CD4-positive, alpha-beta T cell treated with Interleukin-15 for 1 hour (primary cell): ENCODE data around the gene NCMAP.
A peak's percentile ranks its signal among the peaks of the same experiment; 100 is the strongest.
"Not testable (repeated sequence)": the region's sequence is repeated elsewhere in the genome, so short reads cannot be mapped to it uniquely, and the experiment has no call there.

Experiments used
- DNase-seq: peaks from one replicate; pipeline ENCODE4 v3.0.0-alpha.2; 2020

NCMAP gene, protein sequence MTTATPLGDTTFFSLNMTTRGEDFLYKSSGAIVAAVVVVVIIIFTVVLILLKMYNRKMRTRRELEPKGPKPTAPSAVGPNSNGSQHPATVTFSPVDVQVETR

DNA sequence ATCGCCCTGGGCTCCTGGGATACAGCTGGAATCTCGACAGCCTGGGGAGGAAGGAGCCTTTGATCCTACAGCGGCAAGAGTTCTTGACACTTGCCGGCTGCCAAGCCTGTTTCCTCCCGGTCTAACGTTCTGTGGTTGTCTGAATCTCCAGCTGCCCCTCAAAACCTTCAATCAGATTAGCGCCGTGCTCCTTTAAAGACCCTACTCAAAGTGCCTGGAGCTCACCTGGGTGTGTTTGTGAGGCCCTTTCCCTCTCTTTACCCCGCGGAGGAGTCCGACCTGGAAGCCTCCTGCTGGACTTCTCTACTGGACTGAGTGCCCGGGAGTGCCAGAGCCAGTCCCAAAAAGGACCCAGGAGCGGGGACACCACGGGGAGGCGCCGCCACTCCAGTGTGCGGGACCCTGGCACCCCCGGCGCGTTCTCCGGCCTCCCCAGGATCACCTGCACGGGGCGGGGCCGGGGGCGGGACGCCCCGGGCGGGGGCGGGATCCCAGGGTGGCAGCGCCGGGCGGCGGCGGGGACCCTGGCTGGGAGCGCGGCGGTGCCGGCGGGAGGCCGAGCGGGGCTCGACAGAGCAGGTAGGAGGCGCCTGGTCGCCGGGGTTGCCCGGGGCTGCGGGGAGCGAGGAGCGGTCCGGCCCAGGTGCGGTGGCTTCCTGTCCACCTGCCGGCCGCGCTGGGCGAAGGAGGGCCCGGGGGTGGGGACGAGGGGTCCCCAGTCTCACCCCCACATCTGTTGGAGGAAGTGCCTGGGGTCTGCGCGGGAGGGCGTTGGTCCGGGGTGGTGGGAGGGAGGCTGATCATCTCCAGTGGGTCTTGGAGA lies at the start of gene NCMAP:
Gene NCMAP (plus strand): TSS at position 497 of the 823 bp plus-strand sequence. CDS start 39,344 bp downstream, outside the sequence.
- peak; percentile 33 for DNase-seq

DNA sequence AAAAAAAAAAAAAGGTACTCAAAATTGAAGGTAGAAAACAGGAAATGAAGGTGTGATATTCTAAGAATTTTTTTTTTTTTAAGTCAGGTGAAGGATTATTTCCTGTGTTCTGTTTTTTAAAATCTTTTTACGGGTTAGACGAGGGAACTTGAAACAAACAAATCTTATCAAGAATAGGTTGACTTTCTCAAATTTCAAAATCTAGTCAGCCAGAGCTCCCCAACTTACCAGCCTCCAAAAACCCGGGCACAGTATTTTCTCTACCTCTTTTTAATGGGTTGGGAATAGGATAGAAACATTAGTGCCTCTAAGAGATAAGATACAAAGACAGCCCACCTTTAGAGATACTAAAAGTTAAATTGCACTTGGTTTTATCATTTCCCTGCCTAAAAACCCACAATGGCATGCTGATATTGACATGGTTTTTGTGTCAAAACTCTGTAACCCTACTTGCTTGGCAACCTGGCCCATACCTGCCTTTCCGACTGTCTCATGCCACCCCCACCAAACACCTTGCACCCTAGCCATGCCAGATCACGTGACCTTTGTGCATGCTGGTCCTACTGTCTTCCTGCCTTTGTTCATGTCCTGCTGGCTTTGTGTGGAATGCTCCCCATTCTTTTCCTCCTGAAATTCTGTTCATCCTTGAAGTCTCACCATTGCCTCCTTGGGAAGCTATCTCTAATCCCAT lies 49.1 kb upstream of the NCMAP start:
- peak; percentile 37 for DNase-seq

DNA sequence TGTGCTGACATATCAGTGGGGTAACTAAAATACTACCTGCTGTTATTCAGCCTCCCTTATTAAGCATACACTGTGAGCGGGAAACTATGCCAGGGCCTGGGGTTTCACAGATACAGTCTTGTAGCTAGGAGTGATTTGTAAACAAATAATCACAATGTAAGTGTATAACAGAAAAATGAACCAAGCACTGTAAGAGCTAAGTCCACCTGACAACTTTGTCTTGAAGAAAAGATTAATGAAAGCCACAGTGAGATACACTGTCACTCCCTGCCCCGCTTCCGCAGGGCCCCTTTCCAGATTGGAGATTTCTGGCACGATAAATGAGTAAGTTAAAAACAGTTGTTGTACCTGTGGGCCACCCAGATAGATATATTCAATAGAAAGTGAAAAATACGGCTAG lies 48.5 kb upstream of the NCMAP start:
- peak; percentile 55 for DNase-seq

DNA sequence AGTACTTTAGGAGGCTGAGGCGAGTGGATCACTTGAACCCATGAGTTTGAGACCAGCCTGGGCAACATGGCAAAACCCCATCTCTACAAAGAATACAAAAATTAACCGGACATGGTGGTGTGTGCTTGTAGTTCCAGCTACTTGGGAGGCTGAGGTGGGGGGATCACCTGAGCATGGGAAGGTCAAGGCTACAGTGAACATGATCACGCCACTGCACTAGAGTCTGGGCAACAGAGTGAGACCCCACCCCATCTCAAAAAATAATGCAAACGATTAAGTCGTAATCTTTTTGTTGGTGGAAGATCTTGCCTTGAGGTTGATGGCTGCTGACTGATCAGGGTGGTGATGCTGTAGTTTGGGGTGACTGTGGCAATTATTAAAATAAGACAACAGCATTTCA lies 47.0 kb upstream of the NCMAP start:
- DNase-seq: no peak

DNA sequence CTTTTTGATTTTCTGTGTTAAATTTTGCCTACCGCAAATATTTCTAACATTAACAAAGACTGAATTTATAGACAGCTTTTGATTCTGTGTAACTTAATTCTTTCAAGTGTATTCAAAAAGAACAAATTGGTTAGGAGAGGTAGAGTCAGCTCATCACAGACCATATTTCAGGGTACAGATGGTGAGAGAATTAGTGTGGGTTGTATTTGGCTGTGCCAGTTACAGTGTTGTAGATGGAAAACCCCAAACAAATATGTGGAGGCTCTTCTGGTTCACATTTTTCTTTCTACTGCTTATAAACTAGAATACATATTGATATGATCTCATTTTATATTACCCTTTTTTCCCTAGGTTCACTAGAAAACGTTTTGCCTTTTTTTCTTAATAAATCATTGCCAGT lies 42.2 kb upstream of the NCMAP start:
- no peak for DNase-seq

DNA sequence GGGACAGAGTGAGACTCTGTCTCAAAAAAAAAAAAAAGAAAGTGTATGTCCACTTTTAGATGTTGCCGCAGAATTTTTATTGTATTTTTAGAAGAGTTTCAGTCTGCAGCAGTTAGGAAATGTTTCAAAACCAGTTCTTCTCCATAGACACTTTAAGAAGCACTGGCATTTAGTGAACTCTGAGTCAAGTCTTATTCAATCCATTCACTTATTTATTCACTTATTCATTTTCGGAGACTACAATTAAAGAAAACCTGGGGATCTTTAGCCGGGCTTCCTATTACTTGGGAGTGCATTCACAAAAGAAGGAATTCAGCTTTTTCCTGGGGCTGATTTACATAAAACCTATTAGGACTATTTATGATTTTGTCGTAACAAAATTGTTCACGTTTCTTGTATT lies 40.9 kb upstream of the NCMAP start:
- DNase-seq: no peak

DNA sequence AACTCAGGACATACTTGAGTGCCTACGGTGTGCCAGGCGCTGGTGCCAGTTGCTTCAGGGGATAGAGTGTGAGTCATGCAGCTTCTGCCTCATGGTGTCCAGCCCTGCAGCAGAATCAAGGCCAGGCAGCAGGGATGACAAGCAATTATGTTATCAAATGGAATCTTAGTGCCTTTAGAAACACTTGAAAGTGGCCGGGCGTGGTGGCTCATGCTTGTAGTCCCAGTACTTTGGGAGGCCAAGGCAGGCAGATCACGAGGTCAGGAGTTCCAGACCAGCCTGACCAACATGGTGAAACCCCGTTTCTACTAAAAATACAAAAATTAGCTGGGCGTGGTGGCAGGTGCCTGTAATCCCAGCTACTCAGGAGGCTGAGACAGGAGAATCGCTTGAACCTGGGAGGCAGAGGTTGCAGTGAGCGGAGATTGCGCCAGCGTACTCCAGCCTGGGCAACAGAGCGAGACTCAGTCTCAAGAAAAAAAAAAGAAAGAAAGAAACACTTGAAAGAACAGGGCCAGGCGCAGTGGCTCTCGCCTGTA lies 40.1 kb upstream of the NCMAP start:
- not testable (repeated sequence) for DNase-seq

DNA sequence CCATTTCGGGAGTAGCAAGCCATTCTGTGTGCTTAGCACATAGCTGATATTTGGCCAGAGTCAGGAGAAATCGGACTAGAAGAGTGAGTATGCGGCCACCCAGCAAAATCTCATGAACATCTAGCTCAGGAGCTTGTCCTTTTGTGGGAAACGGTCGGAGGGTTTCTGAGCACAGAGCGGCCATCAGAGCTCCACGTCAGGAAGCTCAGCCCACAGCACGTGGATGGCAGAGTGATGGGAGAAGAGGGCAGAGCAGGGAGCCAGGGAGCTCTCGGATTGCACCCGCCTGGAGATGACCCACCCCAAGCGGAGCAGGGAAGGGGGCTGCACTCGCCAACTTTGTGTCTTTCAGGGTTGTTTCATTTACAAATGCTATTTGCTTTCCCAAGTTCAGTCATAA lies 39.4 kb upstream of the NCMAP start:
- no peak for DNase-seq

DNA sequence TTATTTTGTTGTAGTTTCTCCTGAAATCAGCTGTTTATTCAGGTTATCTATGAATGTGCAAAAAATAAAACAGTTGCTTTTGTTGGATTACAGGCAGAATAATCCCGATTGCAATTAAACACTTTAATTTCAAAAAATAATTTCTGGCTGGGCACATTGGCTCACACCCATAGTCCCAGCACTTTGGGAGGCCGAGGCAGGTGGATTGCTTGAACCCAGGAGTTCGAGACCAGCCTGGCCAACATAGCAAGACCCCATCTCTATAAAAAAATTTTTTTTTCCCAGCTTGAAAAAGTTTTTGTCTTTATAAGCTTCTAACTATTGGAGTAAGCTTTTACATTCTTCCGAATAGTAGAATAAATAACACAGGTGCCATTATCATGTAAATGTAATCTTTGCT lies 38.0 kb upstream of the NCMAP start:
- DNase-seq: no peak

DNA sequence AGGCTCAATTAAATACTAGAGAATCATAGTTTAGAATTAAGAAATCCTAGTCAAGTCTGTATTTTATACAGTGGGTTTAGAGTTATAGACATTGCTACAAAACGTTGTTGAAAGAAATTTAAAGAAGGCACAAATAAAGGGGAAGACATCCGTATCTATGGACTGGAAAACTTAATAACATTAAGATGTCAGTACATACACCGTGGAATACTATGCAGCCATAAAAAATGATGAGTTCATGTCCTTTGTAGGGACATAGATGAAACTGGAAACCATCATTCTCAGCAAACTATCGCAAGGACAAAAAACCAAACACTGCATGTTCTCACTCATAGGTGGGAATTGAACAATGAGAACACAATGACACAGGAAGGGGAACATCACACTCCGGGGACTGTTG lies 35.6 kb upstream of the NCMAP start:
- DNase-seq: not testable (repeated sequence)

DNA sequence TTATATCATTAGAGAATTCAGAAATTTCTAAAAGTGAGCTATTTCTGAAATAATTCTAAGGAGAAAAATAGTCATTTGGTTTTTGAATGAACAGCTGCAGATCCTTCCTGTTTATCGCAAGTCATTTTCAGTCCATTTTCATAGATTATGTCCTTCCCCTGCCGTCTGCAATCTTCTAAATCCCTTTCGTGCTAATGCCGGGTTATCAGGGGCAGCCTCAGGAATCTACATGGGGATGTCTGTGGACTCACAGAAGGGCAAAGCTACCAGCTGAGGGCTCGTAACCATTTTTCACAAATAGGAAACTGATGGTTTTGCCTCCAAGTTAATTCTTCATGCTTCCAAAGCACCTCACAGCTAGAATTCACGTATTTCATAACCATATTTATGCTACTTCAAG lies 30.3 kb upstream of the NCMAP start:
- DNase-seq: no peak

DNA sequence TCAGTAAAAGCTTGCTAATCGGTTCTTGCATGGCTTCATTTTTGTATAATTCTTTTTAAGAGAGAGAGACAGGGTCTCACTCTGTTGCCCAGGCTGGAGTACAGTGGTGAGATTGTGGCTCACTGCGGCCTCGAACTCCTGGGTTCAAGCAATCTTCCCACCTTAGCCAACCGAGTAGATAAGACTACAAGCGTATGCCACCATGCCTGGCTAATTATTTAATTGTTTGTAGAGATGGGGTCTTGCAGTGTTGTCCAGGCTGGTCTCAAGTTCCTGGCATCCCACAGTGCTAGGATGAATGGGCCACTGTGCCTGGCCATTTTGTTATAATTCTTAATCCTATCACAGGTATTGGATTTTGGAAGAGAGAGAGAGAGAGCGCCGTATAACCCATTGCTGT lies 29.8 kb upstream of the NCMAP start:
- DNase-seq: no peak

DNA sequence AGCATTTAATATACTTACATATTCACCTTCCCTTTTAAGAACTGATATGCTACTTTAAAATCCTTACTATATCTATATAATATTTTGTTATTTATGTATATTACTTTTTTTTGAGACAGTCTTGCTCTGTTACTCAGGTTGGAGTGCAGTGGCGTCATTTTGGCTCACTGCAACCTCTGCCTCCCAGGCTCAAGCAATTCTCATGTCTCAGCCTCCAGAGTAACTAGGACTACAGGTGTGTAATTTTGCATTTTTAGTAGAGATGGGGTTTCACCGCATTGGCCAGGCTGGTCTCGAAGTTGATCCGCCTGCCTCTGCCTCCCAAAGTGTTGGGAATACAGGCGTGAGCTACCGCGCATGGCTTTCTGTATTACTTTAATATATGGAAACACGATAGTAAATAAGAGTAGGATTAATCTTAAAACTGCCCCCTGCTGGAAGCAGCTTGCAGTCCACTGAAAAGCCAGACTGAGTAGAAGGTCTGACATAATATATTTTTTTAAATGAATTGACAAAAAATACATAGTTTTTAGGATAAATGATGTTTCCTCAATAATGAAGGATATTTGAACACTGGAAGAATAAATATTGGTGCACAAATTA lies 28.8 kb upstream of the NCMAP start:
- DNase-seq: peak; percentile 40

DNA sequence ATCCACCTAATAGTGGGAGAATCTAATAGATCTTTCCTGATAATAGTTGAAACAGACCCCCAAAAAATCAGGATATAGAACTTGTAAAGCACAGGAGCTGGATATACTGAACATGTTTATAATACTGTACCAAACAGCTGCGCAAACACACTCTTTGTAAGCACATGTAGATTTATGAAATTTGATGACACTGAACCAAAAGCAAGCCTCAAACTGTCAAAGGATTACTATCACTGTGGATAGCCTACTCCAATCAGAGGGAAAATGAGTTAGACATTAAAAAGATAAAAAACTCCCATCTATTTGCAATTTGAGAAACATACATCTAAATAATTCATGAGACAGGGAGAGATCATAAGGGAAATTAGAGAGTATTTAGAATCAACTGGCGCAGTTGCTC lies 27.1 kb upstream of the NCMAP start:
- no peak for DNase-seq

DNA sequence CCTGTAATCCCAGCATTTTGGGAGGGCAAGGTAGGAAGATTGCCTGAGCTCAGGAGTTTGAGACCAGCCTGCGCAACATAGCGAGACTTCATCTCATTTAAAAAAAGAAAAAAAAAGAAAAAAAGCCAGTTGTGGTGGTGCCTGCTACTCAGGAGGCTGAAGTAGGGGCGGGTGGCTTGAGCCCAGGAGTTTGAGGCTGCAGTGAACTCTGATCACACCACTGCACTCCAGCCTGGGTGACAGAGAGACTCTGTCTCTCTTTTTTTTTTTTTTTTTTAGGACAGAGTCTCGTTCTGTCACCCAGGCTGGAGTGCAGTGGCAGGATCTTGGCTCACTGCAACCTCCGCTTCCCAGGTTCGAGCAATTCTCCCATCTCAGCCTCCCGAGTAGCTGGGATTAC lies 26.6 kb upstream of the NCMAP start:
- not testable (repeated sequence) for DNase-seq

DNA sequence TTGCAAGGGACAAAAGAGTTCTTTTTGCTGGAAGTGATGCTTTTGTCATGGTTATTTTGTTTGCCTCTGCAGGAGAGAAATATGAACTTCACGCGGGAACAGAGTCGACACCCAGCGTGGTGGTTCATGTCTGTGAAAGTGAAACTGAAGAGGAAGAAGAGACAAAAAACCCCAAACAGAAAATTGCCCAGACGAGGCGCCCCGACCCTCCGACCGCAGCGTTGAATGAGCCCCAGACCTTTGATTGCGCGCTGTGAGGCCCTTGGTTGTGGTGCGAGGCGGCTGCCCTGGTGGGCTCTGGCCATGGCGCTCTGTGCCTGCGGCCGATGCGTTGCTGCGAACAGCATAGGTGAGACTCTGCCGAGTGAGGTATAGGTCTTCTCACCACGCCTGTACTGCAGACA lies 20.9 kb upstream of the NCMAP start:
- DNase-seq: peak; percentile 76

DNA sequence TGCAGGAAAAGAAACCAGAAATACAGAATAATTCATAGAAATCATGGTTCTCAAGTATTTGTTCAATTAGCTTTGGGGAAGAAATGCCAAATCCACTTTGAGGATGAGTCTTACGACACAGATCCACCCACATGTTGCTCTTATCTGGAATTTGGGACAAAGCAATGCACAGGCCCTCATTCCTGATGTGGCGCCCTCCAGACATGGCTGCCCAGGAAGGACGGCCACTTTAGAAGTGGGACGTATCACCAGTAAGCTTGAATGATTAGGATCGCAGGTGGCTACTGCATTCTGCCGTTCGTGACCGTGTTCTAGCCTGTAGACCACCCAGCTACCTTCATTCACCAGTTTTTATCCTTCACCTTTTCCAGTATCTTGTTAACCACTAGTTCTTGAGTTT lies 20.1 kb upstream of the NCMAP start:
- no peak for DNase-seq

DNA sequence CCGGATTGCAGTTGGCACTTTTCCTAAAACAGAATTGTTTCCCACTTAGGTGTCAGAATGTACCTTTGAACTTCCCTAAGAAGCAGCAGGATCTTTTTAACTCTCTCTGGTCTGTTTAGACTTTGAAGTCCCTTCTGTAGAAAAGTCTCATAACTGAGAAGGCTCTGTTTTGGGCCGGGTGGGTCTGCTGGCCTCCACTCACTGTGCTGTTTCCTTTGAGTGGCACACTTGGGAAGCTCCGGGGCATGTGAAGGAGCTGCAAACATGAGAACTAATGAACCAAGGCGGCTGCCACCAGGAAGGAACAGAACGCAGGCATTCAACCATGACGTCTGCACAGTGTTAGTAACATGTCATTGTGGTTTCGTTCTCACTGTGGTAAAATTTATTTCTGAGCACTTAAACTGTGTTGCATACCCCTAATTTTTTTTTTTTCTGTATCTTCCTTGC lies 19.5 kb upstream of the NCMAP start:
- peak; percentile 84 for DNase-seq

DNA sequence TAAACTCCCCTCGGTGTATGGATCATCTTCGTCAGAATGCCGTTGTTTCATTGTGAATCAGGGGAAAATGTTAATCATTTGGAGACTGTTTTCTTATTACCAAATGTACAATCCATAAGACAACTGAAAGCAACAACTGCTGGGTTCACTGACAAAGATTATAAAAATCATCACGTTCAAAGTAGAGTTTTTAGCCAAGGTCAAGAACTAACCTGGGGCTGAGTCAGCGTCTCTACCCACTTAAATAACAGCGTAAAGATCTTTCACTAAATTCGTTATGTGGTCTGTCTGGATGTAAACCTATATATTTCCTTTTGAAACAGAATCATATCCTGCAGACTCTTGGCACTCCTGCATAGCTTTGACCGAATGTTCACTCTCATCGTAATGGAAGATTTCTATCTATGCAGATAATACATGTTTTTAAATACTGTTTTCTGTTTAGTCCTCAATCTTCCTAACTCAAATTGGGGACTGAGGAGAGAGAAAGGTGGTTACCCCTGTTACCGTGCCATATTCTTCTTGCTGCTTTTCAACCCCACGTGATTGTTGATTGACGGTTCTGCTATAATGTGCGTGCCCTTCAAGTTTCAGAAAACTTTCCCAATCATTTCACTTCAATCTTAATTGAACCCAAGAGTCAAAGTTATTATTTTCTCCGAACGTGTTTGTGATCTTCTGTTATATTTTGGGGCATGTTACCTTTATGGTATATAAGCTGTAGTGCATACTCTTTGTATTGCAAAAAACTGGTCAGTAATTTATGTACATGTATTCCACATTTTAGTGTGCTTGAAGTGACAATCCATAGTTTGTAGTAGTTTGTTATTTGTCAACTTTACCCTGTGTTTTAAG lies 15.6 kb upstream of the NCMAP start:
- no peak for DNase-seq

DNA sequence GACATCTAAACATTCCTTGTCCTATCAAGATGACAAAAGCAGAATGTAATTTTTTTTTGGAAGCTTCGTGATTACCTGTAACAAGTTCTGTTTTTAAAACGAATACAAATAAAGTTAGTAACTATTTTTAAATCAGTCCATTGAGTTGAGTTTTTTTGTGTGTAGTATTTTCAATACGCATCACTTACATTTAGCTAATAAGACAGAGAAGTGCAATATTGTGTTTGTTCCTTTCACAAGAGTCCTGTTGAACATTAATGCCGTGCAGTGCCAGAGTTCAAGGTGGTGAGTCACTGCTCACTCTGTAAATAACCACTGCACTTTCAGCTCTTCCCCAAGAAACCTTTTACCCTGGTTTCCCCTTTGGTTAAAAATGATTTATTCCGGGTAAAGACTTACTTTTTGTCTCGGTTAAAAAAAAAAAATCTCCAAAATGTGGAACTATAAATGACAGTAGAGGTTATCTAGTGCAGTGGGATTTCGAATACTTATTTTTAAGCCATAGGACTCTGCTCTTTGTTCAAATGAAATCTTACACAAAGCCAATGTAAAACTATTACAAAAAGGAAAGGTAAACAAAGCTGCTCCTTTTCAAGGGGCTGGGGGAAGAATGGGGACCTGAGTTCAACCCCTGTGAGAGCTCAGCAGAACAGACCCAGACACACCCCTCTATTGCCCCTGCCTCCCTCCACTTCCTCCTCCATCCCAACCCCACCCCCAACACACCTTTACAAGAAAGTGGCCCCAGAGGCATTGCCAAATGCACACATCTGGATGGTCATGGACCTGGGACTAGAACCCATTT lies 14.8 kb upstream of the NCMAP start:
- DNase-seq: no peak

DNA sequence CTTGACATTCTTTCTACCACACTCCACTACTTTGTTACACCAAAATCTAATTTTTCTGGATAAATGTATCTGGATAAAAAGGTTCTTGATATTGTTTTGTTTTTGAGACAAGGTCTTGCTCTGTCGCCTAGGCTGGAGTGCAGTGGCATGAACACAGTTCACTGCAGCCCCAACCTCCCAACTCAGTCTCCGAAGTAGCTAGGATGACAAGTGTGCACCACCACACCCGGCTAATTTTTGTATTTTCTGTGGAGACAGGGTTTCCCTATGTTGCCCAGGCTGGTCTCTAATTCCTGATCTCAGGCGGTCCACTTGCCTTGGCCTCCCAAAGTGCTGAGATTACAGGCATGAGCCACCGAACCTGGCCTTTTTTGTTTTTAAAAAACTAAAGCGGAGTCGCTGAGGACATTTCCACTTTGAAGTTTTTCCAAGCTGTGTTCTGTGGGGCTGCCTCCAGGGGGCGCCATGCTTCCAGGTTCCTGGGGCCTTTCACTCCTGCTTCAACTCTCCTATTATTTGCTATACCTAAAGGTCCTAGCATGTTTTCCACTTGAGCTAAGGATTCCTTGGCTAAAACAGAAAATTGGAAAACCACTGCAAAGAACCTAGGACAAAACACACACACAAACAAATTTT lies 14.1 kb upstream of the NCMAP start:
- DNase-seq: no peak
